ENCODE data around the gene FAM180A. TPM values are rescaled to one million over a fixed set of nuclear protein-coding genes. Genes with fewer than 3 reads are reported as not detected.

Gene FAM180A
- total and polyA plus RNA-seq, 10 of the 15 experiments (the other 5 are each of a cell fraction or from before 2014, with no cell fraction given) = not detected

- TF ChIP-seq MEF2A (IDR thresholded peaks at IDR 0.05; ENCODE audit: insufficient read depth, low read depth, low read length) = no peak
Measured at GRCh38 chr7:135741905-135742304, 6.7 kb downstream of the FAM180A start (continued).

GRCh38 chr7:135740889-135741288 lies 7.7 kb downstream of the FAM180A start:
- ChIA-PET RAD21 (ENCODE audit: unreplicated experiment) (no interaction called here), POLR2A (no interaction called here), SMC1A (ENCODE audit: uncharacterized antibody, unreplicated experiment) (no interaction called here), CTCF (no interaction called here)
- H2AFZ ChIP-seq (ENCODE audit: control insufficient read depth, low read depth, low read length) = no peak overlapping the region
- H3K9ac ChIP-seq (ENCODE audit: control insufficient read depth, insufficient read depth, low read length) = no peak overlapping the region
- intact Hi-C loops (cut with micrococcal nuclease; ENCODE audit: unreplicated experiment) (no loop called here), in situ Hi-C loops (cut with MboI) (no loop called here)
- no peaks in the 10 kb centered on the region for H4K20me1 ChIP-seq (ENCODE audit: control insufficient read depth, insufficient read depth)
- ATAC-seq (no peak), FAIRE-seq (no peak), DNase-seq (ENCODE audit: low read depth, low spot score) (no peak)
- no peaks in the 10 kb centered on the region for H3K79me2 ChIP-seq (ENCODE audit: control insufficient read depth, insufficient read depth, low read length)
- no peaks in the 10 kb centered on the region; a peak in 1 of 4 replicates for H3K27me3 ChIP-seq (replicated peaks in 1 of 2; ENCODE audit: control insufficient read depth in 2 of 2, insufficient read depth in 2 of 2, low read length in 1 of 2)
- H3K4me2 ChIP-seq (ENCODE audit: control insufficient read depth, insufficient read depth) = no peak overlapping the region
- TF ChIP-seq LARP7 (IDR thresholded peaks at IDR 0.05) (no peak), EZH2 (IDR thresholded peaks at IDR 0.05; ENCODE audit: borderline replicate concordance, control insufficient read depth, low read depth, low read length) (no peak), CUX1 (IDR thresholded peaks at IDR 0.05; ENCODE audit: insufficient replicate concordance, low read depth, low read length) (no peak), PAX5 (IDR thresholded peaks at IDR 0.05; ENCODE audit: borderline replicate concordance, low read depth, low read length) (no peak), ESRRA (IDR thresholded peaks at IDR 0.05; ENCODE audit: low read length) (no peak), IKZF1 (conservative IDR thresholded peaks at IDR 0.05) (no peak), FOXM1 (IDR thresholded peaks at IDR 0.05; ENCODE audit: low read depth, low read length) (no peak), SP1 (IDR thresholded peaks at IDR 0.05; ENCODE audit: low read depth, low read length) (no peak), PKNOX1 (IDR thresholded peaks at IDR 0.05) (no peak), NFYA (IDR thresholded peaks at IDR 0.05; ENCODE audit: borderline replicate concordance, low read depth, low read length) (no peak), BRCA1 (IDR thresholded peaks at IDR 0.05; ENCODE audit: low read depth, low read length) (no peak), CBFB (IDR thresholded peaks at IDR 0.05; ENCODE audit: low read depth) (no peak), MEF2B (IDR thresholded peaks at IDR 0.05; ENCODE audit: partially characterized antibody, poor library complexity, severe bottlenecking) (no peak), FOS (IDR thresholded peaks at IDR 0.05; ENCODE audit: borderline replicate concordance, extremely low read depth, insufficient read length) (no peak)
- H3K36me3 ChIP-seq (ENCODE audit: control insufficient read depth in 2 of 2, insufficient read depth in 2 of 2, low read length in 1 of 2) = no peaks in the 10 kb centered on the region
- WGBS (ENCODE audit: insufficient coverage, insufficient replicate concordance, low lambda C conversion rate, missing lambda C conversion rate) = 31% methylated on average over 3 of the region's 3 CpGs
- H3K27ac ChIP-seq (ENCODE audit: control insufficient read depth, insufficient read depth) = no peak overlapping the region
- no peaks in the 10 kb centered on the region for H3K4me1 ChIP-seq (ENCODE audit: control insufficient read depth, insufficient read depth, low read length)
- BruUV-seq (replicated peaks) = no TSS peak
- H3K4me3 ChIP-seq = no peak overlapping the region
- H3K9me3 ChIP-seq (replicated peaks; ENCODE audit: control insufficient read depth, insufficient read depth, low read length) = no peaks in the 10 kb centered on the region

All from GM12878 (cell line).